ENCODE results near the gene TMTC4. TPM values are rescaled to one million over a fixed set of nuclear protein-coding genes. Genes with fewer than 3 reads are reported as not detected.

TMTC4 gene
- total RNA-seq, 1 donor from 2014 or later, result 59.4 TPM

- TF ChIP-seq CTCF (IDR thresholded peaks at IDR 0.05) (no peak), EZH2phosphoT487 (IDR thresholded peaks at IDR 0.05) (no peak), EZH2 (IDR thresholded peaks at IDR 0.05) (no peak)
- Histone ChIP-seq H3K27ac (no peak overlapping the region), H3K9ac (no peak overlapping the region), H3K27me3 (no peaks in the 10 kb centered on the region), H3K79me2 (ENCODE audit: low read depth) (no peaks in the 10 kb centered on the region), H2AFZ (replicated peaks) (no peak overlapping the region), H4K20me1 (ENCODE audit: low read depth) (no peaks in the 10 kb centered on the region), H3K36me3 (no peaks in the 10 kb centered on the region), H3F3A (ENCODE audit: low read depth) (no peaks in the 10 kb centered on the region), H3K4me2 (no peak overlapping the region), H3K9me3 (ENCODE audit: low read depth) (no peaks in the 10 kb centered on the region), H3K4me3 (no peak overlapping the region), H3K4me1 (no peaks in the 10 kb centered on the region)
- Mint-ChIP-seq H3K4me3 (no peak overlapping the region), H3K9me3 (peaks cover under 1% of the 10 kb centered on the region), H3K27me3 (ENCODE audit: insufficient read depth, low read depth) (peaks cover 5% of the 10 kb centered on the region), H3K36me3 (peaks cover 18% of the 10 kb centered on the region), H3K4me1 (peaks cover 9% of the 10 kb centered on the region), H3K27ac (no peak overlapping the region)
- DNase-seq (ENCODE audit: low spot score), result no peak
These were observed 63.9 kb downstream of the TMTC4 start for GRCh38 chr13:100610391-100611347.

GRCh38 chr13:100608906-100609305, 65.7 kb downstream of the TMTC4 start:
- no peak overlapping the region for H3K9ac ChIP-seq
- Mint-ChIP-seq H3K4me1 (peaks cover 9% of the 10 kb centered on the region), H3K36me3 (peaks cover 26% of the 10 kb centered on the region), H3K27ac (no peak overlapping the region), H3K27me3 (ENCODE audit: insufficient read depth, low read depth) (peaks cover 5% of the 10 kb centered on the region), H3K9me3 (no peaks in the 10 kb centered on the region), H3K4me3 (no peak overlapping the region)
- H3K9me3 ChIP-seq (ENCODE audit: low read depth), result no peaks in the 10 kb centered on the region
- no peaks in the 10 kb centered on the region for H3F3A ChIP-seq (ENCODE audit: low read depth)
- H3K79me2 ChIP-seq (ENCODE audit: low read depth), result no peaks in the 10 kb centered on the region
- DNase-seq (ENCODE audit: low spot score), result no peak
- H4K20me1 ChIP-seq (ENCODE audit: low read depth), result no peaks in the 10 kb centered on the region
- no peak overlapping the region for H3K4me2 ChIP-seq
- H3K4me3 ChIP-seq, result no peak overlapping the region
- H3K36me3 ChIP-seq, result no peaks in the 10 kb centered on the region
- TF ChIP-seq EZH2 (IDR thresholded peaks at IDR 0.05) (no peak), EZH2phosphoT487 (IDR thresholded peaks at IDR 0.05) (no peak), CTCF (IDR thresholded peaks at IDR 0.05) (no peak)
- no peaks in the 10 kb centered on the region for H3K27me3 ChIP-seq
- no peak overlapping the region for H2AFZ ChIP-seq (replicated peaks)
- no peaks in the 10 kb centered on the region for H3K4me1 ChIP-seq
- no peak overlapping the region for H3K27ac ChIP-seq

DNA sequence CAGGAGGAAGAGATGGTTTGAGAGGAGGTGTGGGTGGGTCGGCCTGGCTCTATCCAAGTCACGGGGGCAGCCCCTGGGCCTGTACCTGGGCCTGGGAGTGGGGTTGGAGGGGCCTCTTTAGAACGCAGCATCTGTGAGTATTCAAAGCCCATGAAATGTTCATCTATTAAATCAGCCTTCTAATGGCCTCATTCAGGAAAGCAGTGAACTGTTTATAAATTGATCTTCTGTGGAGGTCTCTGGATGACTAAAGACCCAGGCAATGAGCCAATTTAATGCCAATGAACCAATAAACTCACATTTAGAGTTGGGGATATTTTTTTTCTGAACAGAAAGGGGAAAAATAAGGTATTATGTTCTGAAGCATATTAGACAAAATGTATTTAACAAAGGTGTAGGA, 66.1 kb downstream of the TMTC4 start:
- no peak for DNase-seq (ENCODE audit: low spot score)
- Mint-ChIP-seq H3K9me3 (no peaks in the 10 kb centered on the region), H3K27ac (no peak overlapping the region), H3K4me3 (no peak overlapping the region), H3K36me3 (peaks cover 29% of the 10 kb centered on the region), H3K4me1 (peaks cover 9% of the 10 kb centered on the region), H3K27me3 (ENCODE audit: insufficient read depth, low read depth) (peaks cover 5% of the 10 kb centered on the region)
- no peak overlapping the region for H3K4me3 ChIP-seq
- H3K9ac ChIP-seq, result no peak overlapping the region
- no peaks in the 10 kb centered on the region for H3K9me3 ChIP-seq (ENCODE audit: low read depth)
- no peaks in the 10 kb centered on the region for H3K27me3 ChIP-seq
- no peak overlapping the region for H2AFZ ChIP-seq (replicated peaks)
- no peaks in the 10 kb centered on the region for H3K36me3 ChIP-seq
- H3K4me2 ChIP-seq, result no peak overlapping the region
- H3F3A ChIP-seq (ENCODE audit: low read depth), result no peaks in the 10 kb centered on the region
- no peaks in the 10 kb centered on the region for H4K20me1 ChIP-seq (ENCODE audit: low read depth)
- H3K4me1 ChIP-seq, result no peaks in the 10 kb centered on the region
- TF ChIP-seq EZH2phosphoT487 (IDR thresholded peaks at IDR 0.05), result no peak
- TF ChIP-seq CTCF (IDR thresholded peaks at IDR 0.05), result no peak
- no peak overlapping the region for H3K27ac ChIP-seq
- no peaks in the 10 kb centered on the region for H3K79me2 ChIP-seq (ENCODE audit: low read depth)
